NCI-H1436 treated with DMSO at 0.1 percent for 48 hours (cell line): ENCODE data around the gene SERINC4.
"Not testable (repeated sequence)": the region's sequence is repeated elsewhere in the genome, so short reads cannot be mapped to it uniquely, and the experiment has no call there.

Experiments
- DNase-seq: peaks from one replicate; lab custom pipeline; 2025; lab: John Stamatoyannopoulos, UW

SERINC4 gene

GRCh38 chr15:43749690-43750345, 50.2 kb downstream of the SERINC4 start:
- no peak for DNase-seq

- no peak for DNase-seq
Observed at GRCh38 chr15:43748376-43748775, 51.6 kb downstream of the SERINC4 start.

- DNase-seq: not testable (repeated sequence)
Observed at GRCh38 chr15:43746903-43747309, 53.1 kb downstream of the SERINC4 start.

DNA sequence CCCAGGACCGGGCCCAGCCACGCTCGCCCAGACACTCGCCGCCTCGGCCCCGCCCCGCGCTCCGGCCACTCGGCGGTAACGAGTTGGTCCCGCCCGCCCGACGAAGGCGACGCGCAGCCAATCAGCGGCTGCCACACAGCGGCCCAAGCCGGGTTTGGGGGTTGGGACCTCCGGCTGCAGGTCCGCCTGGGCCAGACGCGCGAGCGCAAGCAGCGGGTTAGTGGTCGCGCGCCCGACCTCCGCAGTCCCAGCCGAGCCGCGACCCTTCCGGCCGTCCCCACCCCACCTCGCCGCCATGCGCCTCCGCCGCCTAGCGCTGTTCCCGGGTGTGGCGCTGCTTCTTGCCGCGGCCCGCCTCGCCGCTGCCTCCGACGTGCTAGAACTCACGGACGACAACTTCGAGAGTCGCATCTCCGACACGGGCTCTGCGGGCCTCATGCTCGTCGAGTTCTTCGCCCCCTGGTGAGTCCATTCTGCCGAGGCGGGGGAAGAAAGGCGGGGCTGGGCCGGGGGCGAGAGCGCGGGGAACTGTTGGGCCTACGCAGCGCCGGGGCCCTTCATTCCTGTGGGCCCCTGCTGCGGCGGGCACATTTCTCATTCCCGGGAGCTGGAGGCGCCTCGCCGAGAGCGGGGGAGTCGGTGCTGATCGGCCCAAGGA, 53.6 kb downstream of the SERINC4 start, which contains the start of gene PDIA3:
PDIA3 (plus strand) TSS at position 194 of the 658 bp plus-strand sequence; CDS start at position 296, 102 bp downstream.
- DNase-seq: peak; percentile 33
